Activated CD4-positive, CD25-positive, alpha-beta regulatory T cell treated with anti-CD3 and anti-CD28 coated beads, Interleukin-2, amount 50 U/mL, for 24 hours (primary cell): ENCODE data around the gene SCUBE3.

Experiments
- ATAC-seq, 2 donors: fragments of 150-1000 bp; cut with Tn5 transposase; one replicate each; pipeline ENCODE4 v1.10.0; 2021; ENCODE audit warnings: mild to moderate bottlenecking in 1 of 2, moderate library complexity in 1 of 2

The SCUBE3 gene

DNA sequence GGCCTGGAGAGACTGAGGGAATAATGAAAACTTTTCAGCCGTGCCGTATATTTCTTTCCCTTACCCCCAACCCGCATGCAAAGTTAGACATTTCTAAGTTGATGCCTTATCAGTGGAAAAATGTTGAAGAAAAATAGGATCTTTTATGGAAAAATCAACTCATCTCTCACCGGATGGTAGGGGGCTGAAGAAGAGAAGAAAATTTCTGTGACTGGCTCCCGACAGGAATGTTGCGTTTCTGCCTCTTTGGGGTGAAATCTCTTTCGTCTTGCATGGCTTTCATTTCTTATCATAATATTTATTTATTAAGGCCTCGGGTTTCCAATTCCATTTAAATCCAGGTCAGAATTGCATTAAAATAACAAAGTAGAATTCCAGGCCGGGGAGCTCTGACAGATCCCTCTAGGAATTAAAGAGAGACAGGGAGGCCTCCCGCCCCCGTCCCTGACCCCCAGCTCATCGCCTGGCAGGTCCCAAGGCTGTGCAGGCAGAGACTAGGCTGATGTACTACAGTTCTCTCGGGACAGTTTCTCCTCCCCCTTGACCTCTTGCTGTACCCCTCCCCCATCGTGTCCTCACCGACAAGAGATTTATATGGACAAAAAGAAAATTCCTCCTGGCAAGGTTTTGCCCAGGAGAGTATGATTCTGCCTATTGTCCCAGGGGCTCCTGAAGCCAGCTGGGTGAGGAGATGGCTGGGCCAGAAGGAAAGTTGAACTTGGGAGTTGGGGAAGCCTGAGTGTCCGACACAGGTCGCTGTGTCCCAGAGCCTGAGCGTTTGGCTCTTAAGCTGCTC is 1.3 kb downstream of the SCUBE3 start:
- no peak for ATAC-seq

DNA sequence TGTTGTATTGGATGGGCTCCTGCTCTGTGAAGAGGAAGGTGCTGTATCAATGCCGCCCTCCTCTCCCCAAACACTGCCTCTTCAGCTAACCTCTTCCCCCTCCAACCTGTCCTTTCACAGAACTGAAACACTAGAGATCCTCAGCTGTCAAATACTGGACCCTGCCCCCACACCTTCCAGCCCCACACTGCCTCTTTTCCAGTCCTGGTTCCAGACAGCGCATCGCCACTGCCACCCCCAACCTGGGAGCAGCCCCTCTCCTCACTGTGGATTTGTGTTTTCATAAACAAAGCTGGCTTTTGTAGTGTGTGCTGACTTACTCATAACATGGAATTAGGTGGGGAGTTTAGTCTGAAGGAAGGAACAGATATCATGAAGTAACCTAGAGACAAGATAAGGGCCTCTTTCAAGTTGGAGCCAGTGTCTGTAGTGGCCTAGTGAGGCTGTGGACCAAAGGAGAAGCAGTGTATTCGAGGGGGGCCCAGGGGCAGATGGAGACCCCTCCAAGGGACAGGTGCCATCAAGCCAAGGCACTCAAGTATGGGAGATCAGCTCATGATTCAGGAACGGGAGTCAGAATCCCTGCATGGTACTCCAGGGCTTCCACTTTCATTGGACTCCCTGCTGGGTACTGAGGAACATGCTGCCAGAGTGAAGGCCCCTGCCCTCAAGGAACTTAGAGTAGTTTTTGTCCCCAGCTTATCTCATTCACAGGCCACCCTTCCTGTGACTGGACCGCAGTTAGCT is 2.1 kb downstream of the SCUBE3 start:
- no peak for ATAC-seq

DNA sequence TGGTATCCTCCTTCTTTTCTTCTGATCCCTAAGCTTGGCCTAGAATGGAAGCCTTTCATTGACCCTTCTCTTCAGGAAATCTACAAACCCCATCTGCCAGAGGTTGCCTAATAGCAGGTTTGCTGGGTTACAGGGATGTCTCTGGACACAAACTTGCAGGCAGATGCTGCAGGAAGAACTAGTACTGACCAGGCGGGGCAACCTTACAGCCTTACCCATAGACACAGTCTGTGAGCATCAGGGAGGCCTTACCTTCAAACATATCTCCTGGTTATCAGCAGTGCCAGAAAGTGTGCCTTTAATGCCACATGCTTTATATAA is 2.6 kb downstream of the SCUBE3 start:
- no peak for ATAC-seq

DNA sequence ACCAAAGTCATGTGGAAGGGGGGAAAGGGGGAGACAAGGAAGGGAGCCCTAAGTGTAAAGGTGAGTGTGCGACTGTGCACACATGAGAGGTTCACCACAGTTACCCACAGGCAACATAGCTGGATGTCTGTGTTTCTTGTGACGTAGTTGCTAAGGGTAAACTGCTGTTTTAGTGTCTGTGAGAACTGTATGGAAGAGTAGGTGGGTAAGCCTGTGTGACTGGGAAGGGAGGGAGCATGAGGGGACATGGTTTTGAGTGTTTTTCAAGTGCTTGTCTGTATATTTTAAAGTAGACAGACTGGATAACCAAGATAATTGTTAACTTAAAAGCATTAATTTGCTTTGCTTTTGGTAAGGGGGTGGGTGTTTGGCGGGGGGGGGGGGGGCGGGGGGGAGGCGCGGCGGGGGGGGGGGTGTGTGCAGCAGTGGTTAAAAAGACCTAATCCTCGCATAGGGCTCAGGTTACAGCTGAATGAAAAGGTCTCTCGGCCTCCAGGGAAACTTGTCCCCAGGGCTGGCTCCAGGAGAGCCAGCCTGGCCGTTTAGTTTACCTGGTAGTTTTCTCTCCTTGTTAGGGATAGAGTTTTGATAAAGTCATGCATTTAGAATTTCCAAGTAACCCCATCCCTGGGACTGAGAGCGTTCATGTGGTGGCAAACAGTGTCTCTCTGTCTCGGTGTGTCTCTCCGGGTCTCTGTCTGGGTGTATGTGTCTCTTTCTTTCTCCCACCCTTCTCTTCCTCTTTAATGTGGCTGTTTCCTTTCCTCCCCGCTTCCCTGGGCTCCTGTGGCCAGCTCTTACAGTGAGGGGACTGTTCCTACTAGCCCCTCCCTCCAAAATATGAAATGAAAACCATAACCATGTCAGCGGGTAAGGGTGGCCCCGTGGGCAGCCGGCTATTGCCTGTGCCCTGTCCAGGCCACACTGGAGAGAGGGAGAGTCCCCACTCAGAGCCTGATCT is 3.4 kb downstream of the SCUBE3 start:
- no peak for ATAC-seq

DNA sequence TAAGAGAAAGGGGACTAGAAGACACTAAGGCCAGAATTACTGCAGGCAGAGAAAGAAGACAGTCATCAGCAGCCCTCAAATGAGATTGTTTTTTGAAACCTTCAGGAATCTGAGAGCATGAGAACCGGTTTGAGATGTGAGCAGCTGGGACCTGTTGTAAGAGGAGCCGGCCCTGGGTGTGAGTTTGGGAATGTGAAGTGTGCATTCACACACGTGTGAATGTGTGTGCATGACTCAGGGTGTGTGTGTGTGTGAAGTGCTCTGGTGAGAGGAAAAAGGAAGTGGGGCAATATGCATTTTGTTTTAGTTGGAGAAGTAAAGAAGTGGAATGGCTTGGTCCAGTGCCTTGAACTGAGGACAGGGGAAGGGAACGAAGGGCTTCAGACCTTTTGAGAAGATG is 4.3 kb downstream of the SCUBE3 start:
- no peak for ATAC-seq

DNA sequence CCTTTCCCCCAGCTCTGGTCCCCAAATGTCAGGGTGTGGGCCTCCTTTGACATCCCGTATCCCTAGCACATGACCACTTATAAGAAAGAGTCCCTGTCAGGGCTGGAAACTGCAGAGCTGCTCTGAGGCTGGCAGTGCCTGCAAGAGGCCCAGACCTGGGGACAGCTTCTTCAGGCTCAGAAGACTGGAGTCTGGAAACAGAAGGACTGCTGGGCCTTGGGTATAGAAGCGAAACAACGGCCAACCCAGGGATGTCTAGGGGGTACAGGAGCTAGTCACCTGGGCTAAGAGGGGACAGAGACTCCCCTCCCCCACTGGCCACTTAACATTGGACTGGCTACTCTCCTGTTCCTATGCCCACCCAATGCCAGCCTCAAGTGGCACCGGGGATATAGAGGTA is 4.7 kb downstream of the SCUBE3 start:
- ATAC-seq, result no peak

DNA sequence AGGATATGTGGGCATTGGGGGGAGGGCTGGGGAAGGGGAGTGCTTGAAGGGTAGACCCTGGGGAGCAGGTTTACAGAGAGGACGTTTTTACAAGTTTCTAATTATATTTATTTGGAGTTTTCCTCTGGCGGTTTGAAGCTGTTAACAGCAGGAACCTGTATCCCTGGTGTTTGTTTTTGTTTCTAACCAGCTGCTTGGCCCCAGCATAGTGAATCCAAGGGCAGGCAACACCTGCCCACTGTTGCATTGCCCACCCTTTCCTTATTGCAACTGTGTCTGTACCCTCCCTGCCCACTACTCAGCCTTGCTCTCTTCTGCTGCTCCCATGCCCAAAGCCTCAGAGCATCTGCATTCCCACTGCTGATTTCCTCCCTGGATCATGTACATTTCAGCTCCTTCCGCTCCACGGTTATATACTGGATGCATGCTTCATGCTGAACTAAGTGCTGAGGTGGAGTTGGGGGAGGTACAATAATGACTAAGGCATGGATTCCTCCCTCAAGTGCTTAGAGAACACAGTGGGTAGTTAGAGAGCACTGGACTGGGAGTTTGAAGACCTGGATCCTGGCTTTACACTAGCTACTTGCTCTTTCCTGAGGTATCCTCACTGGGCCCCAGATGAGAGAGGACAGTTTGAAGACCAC is 6.0 kb downstream of the SCUBE3 start:
- no peak for ATAC-seq

DNA sequence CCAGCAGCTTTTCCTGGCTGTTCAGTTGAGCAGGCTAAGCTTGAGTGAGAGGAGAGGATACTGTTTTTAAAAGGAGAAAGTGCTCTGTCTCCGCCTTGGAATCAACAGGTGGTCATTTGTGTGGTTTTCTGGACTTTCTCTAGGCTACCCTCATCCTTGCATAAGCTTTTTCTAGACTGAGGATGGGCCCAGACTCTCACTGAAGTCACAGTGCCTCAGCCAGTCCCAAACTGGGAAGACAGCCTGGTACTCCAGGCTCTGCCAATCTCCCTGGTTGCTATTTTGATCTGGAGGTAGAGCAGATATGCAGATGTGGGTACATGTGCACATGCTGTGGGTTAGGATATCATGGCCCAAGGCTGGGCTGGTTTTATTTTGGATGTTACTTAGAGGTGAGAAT is 7.0 kb downstream of the SCUBE3 start:
- ATAC-seq, result no peak

DNA sequence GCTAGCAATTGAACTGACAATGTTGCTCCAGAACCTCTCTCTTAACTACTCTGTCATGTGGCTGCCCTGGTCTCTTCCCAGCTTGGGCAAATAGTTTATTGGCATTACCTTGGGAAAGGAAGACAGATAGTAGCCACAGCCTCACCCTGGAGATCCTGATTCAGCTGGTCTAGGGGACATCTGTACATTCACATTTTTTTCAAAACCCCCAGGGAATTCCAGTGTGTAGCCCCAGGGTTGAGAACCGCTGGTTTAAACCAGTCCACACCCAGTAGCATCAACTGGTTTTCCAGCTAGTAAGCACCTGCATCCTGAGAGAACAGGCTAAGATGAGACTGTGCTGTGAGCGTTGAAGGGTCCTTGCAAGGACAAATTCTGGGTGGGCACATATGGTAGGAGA is 9.6 kb downstream of the SCUBE3 start:
- no peak for ATAC-seq

DNA sequence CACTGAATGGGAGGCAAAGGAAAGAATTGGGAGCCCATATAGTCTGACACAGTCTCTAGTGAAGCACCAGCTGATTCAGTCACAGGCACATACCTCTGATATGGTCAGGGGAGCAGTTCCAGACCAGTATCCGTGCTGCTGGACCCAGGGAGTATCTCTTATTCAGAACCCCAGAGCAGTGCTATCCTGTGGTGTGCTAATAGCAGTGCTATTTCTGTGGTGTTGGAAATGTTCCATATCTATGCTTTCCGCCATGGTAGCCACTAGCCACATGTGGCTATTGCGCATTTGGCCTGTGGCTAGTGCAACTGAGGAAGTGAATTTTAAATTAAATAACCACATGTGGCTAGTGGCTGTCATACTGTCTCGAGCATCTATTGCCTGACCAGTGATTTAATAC is 11.0 kb downstream of the SCUBE3 start:
- ATAC-seq, result no peak

DNA sequence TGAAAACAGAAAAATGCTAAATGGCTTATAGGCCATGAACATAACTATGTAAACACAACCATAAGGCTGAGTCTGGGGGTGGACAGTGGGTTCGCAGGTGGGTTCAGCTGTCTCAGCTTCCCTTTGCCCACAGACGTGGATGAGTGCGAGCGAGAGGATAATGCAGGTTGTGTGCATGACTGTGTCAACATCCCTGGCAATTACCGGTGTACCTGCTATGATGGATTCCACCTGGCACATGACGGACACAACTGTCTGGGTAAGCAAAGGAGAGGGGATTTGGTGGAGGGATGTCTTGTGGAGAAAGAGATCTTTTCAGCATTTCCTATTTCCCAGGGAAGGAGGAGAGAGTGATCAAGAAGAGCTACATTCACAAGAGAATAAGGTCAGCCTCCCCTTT is 14.7 kb downstream of the SCUBE3 start:
- no peak for ATAC-seq

DNA sequence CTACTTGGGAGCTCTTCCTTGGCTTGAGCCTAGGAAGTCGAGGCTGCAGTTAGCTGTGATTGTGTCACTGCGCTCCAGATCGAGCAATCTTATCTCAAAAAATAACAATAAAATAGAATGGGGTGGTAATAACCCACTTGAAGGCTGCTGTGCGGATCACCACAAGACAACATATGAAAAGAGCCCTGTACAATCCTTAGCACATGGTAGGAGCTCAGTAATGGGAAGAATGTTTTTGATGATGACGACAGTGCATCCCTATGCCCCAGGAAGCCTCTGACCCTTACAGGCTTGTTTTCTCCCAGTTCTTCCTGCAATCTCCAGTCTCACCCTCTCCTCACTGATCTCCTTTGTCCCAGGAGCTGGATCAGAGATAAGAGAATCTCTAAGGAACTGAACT is 15.5 kb downstream of the SCUBE3 start:
- ATAC-seq, result no peak

DNA sequence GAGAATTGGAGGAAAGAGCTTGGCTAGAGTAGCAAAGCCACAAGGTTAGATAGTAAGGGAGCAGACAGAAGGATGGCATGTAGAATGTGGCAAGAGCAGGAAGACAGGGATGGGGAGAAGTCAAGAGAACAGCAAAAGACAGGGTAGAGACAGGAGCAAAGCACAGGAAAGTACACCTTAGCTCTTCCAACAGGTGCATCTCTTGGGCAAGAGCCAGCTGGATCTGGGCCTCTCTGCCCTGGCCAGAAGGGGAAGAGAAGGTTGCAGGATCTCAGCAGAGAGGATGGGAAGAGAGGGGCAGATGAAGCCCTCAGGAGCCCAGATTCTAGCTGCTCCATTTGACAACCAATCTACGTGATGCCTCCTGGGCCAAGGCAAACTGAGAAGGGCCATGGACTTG is 16.7 kb downstream of the SCUBE3 start:
- no peak for ATAC-seq

DNA sequence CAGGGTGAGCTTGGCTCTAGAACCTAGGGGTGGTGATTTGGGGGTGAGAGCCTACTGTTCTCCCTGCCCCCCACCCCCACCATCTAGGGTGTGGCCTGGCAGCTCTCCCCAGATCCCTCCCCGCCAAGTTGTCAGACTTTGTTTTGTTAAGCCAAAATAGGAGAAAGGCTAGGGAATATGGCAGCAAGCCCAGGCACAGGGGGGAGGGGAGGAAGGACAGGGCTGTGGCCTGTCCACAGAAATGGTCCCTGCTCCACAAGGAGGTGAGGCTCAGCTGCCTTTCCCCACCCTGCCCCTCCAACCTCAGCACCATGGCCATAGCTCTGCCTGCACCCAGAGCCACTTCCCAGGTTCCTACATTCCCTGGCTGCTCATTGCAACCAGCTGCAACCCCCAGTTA is 17.2 kb downstream of the SCUBE3 start:
- no peak for ATAC-seq

DNA sequence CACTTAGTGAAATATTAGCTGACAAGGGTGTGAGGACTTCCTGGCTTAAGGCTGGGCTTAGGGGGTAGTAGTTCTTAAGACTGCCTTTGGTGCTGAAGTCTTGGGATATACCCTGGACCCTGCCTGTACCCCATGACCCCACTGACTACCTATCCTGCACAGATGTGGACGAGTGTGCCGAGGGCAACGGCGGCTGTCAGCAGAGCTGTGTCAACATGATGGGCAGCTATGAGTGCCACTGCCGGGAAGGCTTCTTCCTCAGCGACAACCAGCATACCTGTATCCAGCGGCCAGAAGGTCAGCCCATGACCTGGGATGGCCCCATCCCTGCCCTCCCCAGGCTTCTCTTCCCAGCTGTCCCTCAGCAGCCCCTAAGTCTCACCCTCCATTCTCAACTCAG is 17.8 kb downstream of the SCUBE3 start:
- no peak for ATAC-seq

DNA sequence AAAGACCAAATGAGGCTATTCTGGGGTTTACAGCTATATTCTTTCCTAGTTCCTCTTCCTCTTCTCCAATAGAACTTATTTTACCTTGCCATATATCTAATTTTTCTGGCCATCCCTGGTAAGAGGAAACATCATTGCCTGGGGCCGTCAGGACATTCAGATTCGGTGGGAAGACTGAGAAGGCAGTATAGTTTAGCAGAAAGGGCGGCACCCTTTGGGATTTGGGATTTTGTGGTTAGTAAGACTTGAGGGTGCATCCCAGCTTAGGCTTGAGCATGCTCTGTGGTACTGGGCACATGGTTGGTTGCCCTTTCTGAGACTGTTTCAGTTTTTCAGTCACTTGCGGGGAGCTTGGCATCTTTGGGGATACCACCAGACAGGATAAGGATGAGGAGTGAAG is 21.1 kb downstream of the SCUBE3 start:
- ATAC-seq, result no peak

DNA sequence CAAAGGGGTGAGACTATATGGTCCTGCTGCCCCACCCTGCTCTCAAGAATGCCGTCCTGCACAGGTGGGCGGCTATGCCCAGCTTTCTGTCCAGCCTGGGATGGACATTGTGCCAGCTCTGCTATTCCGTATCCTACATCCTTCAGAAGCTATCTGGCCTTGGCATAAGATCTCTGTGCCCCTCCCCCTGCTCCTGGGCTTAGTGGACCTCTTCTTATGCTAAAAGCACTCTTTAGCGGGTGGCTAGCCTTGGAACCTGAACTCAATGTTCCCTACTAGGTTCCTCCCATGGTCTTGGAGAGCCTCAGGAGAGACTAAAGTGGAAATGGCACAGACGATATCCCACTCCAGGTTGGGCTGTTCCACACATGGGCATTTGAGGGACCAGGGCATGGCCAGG is 22.5 kb downstream of the SCUBE3 start:
- no peak for ATAC-seq

DNA sequence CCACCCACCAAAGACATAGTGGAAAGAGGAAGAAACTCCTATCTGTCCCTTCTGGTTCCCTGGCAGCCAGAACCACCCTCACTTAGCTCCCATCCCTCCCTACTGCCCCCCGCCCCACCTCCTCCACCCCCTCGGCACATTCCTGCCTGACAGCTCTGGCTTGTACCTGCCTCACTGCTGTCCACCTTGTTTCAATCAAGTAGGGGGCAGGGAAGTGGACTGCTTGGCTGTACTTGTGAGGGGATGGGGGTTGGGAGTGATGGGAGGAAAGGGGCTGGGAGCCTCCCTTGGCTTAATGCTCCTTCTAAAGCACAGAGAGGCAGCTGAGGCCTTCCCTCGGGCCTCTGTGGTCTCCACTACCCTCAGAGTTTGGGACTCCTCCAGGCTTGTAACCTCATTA is 23.7 kb downstream of the SCUBE3 start:
- no peak for ATAC-seq

DNA sequence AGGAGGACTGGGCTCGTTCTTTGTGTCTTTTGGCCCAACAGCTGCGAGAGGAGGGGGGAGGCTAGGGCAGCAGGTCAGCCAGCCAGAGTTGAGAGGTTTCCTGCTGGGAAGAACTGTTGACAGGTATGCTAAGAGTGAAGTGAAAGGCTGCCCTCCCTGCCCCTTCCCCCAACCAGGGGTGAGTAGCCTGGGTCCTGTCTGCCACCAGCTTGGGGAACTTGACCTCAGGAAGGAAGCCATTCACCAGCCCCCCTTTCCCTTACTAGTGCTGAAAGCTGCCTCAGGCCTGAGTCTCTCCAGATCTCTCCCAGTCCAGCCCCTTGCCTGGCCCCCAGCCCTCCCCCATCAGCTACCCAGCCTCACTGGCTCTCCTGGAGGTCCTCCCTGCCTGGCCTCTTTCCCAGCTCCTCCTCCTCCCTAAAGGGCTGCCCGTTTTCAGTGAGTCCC is 25.1 kb downstream of the SCUBE3 start:
- ATAC-seq, result no peak

DNA sequence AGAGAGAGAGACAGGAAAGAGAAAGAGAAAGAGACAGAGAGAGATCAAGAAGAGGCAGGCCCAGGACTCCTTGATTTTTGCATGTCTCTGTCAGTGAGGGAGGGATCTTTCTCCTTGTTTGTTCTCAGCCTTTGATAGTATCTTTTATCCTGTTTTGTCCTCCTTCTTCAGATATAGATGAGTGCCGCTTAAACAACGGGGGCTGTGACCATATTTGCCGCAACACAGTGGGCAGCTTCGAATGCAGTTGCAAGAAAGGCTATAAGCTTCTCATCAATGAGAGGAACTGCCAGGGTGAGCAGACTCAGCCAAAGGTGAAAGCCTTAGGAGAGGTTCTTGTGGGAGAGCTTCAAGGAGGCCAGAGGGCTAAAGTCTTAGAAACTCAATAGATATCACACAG is 25.8 kb downstream of the SCUBE3 start:
- no peak for ATAC-seq

DNA sequence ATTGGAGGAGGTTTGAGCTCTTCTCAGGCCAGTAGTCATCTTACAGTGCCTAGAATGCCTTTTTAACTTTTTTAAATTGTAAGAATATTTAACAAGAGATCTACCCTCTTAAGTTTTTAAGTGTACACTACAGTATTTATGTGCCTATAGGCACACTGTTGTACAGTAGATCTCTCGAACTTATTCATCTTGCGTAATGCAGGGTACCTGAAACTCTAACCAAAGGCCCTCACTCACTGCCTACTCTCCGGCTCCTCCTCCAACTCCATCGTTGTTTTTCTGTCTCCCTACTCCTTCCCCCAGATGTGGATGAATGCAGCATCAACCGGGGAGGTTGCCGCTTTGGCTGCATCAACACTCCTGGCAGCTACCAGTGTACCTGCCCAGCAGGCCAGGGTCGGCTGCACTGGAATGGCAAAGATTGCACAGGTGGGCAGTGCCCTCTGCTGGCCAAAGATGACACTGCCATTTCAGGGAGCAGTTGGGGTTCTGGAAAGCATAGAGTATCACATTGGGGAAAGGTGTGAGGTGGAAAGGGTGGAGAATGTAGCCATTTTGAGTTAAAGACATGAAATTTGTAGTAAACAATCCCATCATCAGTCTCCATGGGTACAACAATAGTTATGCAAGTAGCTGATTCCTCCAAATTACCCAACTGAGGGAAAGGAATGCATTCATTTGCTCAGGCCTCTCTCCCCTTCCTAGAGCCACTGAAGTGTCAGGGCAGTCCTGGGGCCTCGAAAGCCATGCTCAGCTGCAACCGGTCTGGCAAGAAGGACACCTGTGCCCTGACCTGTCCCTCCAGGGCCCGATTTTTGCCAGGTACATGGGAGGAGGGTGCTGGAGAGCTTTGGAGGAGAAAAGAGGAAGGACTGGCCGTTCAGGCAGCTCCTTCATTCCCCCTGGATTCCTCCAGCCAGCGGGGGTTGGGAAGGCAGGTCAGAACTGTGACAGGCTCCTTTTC is 27.4 kb downstream of the SCUBE3 start:
- ATAC-seq, result peak; percentile 64 to 85

DNA sequence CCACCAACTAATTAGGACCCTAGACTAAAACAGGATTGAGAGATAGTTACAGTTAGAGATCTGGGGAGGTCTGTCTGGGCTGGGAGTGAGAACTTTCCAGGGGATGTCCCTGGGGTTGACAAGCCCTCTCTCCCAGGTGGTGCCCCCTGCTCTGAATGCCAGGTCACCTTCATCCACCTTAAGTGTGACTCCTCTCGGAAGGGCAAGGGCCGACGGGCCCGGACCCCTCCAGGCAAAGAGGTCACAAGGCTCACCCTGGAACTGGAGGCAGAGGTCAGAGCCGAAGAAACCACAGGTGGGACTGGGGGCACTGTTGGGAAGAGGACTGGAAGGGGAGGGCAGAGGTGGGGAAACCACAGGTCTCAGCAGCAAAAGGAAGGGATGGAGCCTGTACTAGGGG is 28.7 kb downstream of the SCUBE3 start:
- no peak for ATAC-seq
